Activated CD8-positive, alpha-beta memory T cell treated with anti-CD3 and anti-CD28 coated beads for 1 hour (primary cell): ENCODE measurements around the gene DCDC1.

Source experiments
- DNase-seq, 2 donors: peaks; one replicate each; pipeline ENCODE4 v3.0.0-alpha.2; 2020; ENCODE audit warnings: low read depth in 1 of 2; ENCODE audit errors: extremely low read depth in 1 of 2

DCDC1 gene

GRCh38 chr11:31237819-31238760 is 131.4 kb downstream of the DCDC1 start:
- no peak for DNase-seq

DNA sequence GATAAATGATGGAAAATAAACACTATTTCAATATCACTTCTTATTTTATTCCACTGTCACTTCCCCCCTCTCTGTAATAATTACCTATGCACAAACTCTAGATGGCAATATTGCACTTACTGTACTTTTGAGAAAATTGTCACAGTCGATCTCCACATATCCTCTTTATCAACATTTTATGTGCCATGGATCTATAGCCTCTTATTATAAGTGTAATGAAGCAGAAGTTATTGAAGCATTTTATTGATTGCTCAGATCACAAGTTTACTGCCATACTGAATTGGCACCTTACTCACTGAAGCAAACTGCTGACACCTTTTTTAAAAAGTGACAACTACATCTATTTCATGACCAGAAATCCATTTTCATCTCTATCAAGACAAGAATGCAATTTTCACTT is 133.4 kb downstream of the DCDC1 start:
- no peak for DNase-seq

GRCh38 chr11:31233425-31233824 is 136.1 kb downstream of the DCDC1 start:
- no peak for DNase-seq

- DNase-seq = no peak
These were observed 137.9 kb downstream of the DCDC1 start for GRCh38 chr11:31231601-31232000.

DNA sequence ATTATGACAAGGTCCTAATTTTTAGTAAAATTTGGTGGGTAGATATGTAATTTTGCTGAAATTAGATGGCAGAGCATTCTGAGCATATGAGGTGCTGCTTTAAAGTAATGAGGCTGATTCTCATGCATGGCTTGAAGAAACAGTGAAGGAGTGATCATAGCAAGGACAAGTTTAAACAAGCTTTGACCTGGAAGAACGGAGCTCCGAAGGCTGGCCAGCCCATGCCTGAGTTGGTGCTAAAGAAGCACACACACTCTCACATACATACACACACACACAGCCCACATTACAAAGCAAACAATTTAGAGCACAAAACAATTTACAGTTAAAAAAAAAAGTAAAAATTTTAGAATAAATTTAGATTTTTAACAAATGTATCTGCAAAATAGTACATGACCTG is 150.7 kb downstream of the DCDC1 start:
- DNase-seq = no peak

GRCh38 chr11:31214372-31214771 is 155.2 kb downstream of the DCDC1 start:
- no peak for DNase-seq

GRCh38 chr11:31199378-31199777 is 170.2 kb downstream of the DCDC1 start:
- DNase-seq = no peak

DNA sequence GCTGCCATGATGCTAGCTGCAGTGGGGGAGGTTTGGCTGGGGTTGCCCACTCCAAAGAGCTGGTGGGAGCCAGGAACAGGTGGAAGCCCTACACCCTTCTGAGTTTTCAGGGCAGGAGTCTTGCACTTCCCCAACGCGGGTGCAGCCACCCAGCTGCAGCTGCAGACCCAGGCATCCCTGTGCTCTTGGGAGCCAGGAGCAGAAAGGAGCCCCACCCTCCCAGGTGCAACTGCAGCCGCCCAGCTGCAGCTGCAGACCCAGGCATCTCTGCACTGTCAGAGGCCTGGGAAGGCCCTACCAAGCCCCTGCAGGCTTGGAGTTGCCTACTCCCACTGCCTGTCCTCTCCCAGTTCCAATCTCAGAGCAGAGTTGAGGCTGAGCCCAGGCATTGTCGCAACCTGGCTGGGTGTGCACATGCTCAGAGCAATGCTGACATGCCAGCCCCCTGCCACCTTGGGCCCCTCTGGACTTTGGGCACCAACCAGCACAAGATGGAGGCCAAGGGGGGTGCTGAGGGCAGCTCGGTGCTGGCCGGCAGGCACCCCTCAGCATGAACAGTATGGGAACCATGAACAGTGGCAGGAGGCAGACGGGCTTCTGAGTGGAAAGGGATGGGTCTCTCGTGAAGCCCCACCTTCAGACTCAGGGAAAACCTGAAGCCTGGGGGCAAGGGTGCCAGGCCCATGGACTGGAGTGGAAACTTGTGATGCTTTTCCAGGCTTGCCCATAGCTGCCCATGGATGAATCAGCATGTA is 195.4 kb downstream of the DCDC1 start:
- DNase-seq = no peak

- no peak for DNase-seq
These were observed 208.8 kb downstream of the DCDC1 start for GRCh38 chr11:31160504-31161422.

DNA sequence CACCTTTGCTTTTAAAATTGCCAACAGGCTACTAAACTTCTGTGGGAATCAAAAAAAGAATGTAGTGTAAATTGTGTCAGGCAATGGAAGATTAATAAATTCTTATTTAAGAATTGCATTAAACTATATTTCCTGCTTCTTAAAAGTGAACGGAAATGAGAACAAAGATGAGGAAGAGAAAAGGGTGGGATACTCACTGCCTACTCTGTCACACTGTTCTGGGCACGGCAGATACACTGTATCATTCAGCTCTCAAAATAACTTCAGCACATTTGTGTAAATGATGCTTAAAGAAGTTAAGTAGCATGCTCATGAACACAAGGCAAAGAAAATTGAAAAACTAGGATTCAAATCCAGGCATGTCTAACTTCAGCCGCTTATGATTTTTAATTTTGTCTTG is 218.7 kb downstream of the DCDC1 start:
- DNase-seq = no peak

GRCh38 chr11:31150011-31150410 is 219.5 kb downstream of the DCDC1 start:
- DNase-seq = no peak

- no peak for DNase-seq
These were observed 227.8 kb downstream of the DCDC1 start for GRCh38 chr11:31141789-31142188.

- no peak for DNase-seq
These were observed 230.1 kb downstream of the DCDC1 start for GRCh38 chr11:31139479-31139878.

DNA sequence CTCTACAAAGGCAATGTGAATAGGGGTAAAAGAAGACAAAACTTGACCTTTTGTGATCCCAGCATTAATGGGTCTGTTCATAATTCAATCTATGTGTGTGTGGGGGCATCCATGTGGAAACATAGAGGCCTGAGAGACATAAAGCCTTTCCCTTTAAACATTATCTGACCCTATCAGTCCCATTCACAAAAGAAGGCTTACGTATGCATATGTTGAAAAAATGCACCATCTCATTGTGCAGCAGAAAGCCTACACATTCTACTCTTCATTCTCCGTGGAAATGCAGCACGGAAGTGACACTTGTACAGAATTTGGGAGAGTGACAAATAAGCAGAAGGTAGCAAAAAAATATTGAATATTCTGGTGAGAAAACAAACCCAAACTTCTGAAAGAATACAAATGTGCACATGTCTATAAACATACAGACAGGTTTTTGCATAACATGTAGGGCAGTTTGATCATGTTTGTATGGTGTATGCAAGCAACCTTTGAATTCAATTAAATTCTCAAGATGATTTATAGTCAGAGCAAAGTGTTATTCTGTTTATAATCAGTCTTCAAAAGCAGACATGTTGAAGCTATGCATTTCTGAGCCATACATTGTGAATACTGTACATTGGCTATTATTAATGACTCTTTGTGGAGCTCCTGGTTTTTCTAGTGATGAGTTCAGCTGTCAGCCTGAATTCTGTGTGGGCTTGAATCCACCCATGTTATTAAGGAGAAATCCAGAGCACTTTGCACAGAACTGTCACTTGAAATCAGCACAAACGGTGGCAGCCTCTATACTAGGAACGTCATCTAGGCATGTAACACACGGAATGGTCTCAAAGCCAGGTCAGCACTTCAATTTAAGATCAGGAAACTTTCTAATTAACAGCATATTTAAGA is 236.8 kb downstream of the DCDC1 start:
- DNase-seq = no peak

- DNase-seq = no peak
These were observed 237.8 kb downstream of the DCDC1 start for GRCh38 chr11:31131760-31132159.

DNA sequence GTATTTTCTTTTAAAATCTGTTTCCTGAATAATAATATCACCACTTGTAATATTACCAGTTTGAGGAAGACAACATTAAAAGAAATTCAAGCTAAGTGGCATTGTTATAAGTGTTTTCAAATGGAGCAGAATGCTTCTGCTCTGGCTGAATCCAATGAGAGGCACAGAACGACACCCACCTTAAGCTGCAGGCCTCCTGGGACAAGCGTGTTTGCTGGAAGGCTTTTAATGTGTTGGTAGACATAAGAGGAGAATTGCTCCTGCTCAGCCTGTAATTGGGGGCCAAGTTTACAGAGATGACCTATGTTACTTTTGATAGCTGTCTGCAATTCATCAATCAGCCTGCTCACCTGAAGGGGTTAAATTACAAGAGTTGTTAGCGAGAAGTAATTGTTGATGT is 242.2 kb downstream of the DCDC1 start:
- DNase-seq = no peak

GRCh38 chr11:31120428-31120827 is 249.1 kb downstream of the DCDC1 start:
- DNase-seq = no peak

DNA sequence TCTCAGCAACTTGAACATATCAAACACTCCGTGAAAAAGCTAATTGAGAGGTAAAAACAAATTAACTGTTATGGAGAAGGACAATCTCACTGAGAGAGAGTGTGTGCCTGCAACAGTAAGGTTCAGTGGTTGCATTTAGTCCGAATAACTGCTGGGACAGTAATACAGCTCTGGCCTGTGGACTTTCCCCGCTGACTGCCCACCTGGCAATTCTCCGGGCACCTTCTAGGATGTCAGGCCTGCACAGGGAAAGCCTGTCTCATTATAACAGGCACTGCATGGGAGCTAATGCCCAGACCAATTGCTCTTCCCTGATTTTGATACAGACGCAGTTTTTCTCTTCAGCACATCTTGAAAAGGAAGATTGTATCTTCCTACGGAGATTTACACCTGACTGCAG is 251.0 kb downstream of the DCDC1 start:
- no peak for DNase-seq

- no peak for DNase-seq
These were observed 252.5 kb downstream of the DCDC1 start for GRCh38 chr11:31117038-31117437.

- no peak for DNase-seq
These were observed 255.1 kb downstream of the DCDC1 start for GRCh38 chr11:31114442-31114841.
